ENCODE results near the gene KLF9.
A peak's percentile ranks its signal among the peaks of the same experiment; 100 is the strongest.

GRCh38 chr9:70413799-70414775 lies at the start of gene KLF9:
- no peak for TF ChIP-seq RBM39 (optimal IDR thresholded peaks at IDR 0.05; ENCODE audit: low read depth, low read length)
- TF ChIP-seq ZNF239 (CRISPR knock-in tag; IDR thresholded peaks at IDR 0.05): no peak
- TF ChIP-seq KAT2B (IDR thresholded peaks at IDR 0.05; ENCODE audit: low read depth, low read length): no peak
- no peak for TF ChIP-seq RBM14 (IDR thresholded peaks at IDR 0.05; ENCODE audit: borderline replicate concordance, insufficient read depth, low read depth, low read length)
- no peak; the same call in 1 of the 2 replicates for TF ChIP-seq NCOA1 (IDR thresholded peaks at IDR 0.05; ENCODE audit: low read depth)
- TF ChIP-seq ZBTB12 (CRISPR knock-in tag; IDR thresholded peaks at IDR 0.05): no peak; the same call in none of the 2 replicates
- TF ChIP-seq NKRF (IDR thresholded peaks at IDR 0.05; ENCODE audit: borderline replicate concordance): peak; percentile 94
- TF ChIP-seq SREBF2 (CRISPR knock-in tag; IDR thresholded peaks at IDR 0.05): no peak
